RWPE2 (cell line): ENCODE data around the gene STK16.
A peak's percentile ranks its signal among the peaks of the same experiment; 100 is the strongest.

Experiments
- ATAC-seq: fragments of 200-7000 bp; cut with Tn5 transposase; 3 replicates; pipeline ENCODE4 v1.9.1; 2021; ENCODE audit warnings: low read depth
- DNase-seq: peaks from one replicate; pipeline ENCODE4 v3.0.0-alpha.2; 2020; ENCODE audit warnings: low spot score
- H3K27ac ChIP-seq: fragments of 450-650 bp; 2 replicates; pipeline ENCODE4 v1.5.1; 2017; ENCODE audit warnings: mild to moderate bottlenecking; ENCODE audit not compliant: poor library complexity, severe bottlenecking
- H3K27me3 ChIP-seq: fragments of 250-450 bp; sonication (Bioruptor Pico); 2 replicates; pipeline ENCODE4 v1.5.1; 2021; ENCODE audit warnings: mild to moderate bottlenecking, moderate library complexity; ENCODE audit not compliant: insufficient read depth, poor library complexity, severe bottlenecking
- H3K36me3 ChIP-seq: fragments of 250-450 bp; sonication (Bioruptor Pico); 2 replicates; pipeline ENCODE4 v1.5.1; 2020; ENCODE audit warnings: low read depth, mild to moderate bottlenecking, moderate library complexity
- H3K4me1 ChIP-seq: fragments of 250-450 bp; sonication (Bioruptor Pico); 2 replicates; pipeline ENCODE4 v1.5.1; 2021; ENCODE audit warnings: mild to moderate bottlenecking, moderate library complexity; ENCODE audit not compliant: insufficient read depth, poor library complexity, severe bottlenecking
- H3K4me3 ChIP-seq: fragments of 250-450 bp; sonication (Bioruptor Pico); 2 replicates; pipeline ENCODE4 v1.5.1; 2021; ENCODE audit warnings: mild to moderate bottlenecking, moderate library complexity; ENCODE audit not compliant: severe bottlenecking
- H3K9me3 ChIP-seq: fragments of 250-450 bp; sonication (Bioruptor Pico); 2 replicates; pipeline ENCODE4 v1.5.1; 2021; ENCODE audit warnings: mild to moderate bottlenecking, moderate library complexity; ENCODE audit not compliant: severe bottlenecking
- TF ChIP-seq, protein P1 (sequence below): fragments of 450-650 bp; IDR thresholded peaks from one replicate; pipeline ENCODE4 v1.5.1; 2017; ENCODE audit warnings: mild to moderate bottlenecking, moderate library complexity; ENCODE audit not compliant: poor library complexity, severe bottlenecking

Gene STK16

DNA sequence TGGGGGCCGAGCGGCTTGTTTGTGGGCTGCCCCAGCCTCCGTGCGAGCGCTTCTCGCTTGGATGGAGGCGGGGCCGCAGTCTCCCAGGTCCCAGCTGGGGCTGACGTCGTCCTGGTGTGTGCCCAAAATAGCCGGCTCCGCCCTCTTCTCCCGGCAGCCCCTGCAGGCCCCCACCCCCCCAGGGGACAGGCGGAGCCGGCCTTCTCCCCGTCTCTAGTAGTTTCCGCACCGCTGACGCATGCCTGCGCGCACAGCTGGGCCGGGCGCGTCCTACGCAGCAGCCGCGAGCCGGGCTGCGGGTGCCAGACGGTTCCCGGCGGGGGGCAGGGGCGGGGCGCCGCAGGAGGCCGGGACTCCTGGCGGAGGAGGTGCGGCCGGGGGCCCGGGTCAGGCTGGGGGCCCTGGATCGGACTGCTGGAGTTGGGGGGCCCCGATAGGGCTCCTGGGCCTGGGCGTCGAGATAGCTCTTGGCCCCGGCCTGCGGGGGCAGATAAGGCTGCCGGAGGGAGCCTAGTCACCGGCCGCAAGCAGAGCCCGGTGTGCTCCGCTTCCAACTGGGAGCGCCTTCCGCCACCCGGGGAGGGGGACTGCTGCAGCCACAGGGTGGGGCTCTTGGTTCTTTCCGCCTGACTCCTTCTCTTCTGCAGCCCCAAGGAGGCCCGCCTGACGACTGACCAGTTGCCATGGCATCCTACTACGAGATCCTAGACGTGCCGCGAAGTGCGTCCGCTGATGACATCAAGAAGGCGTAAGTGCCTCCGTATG, 34.1 kb downstream of the STK16 start, which contains the start of gene DNAJB2:
DNAJB2 (plus strand) TSS at position 216 of the 765 bp plus-strand sequence; CDS start at position 684, 468 bp downstream.
- no peaks in the 10 kb centered on the region for H3K9me3 ChIP-seq
- peaks cover 33% of the 10 kb centered on the region for H3K4me1 ChIP-seq
- peak; percentile 99 for DNase-seq
- TF ChIP-seq, protein P1, sequence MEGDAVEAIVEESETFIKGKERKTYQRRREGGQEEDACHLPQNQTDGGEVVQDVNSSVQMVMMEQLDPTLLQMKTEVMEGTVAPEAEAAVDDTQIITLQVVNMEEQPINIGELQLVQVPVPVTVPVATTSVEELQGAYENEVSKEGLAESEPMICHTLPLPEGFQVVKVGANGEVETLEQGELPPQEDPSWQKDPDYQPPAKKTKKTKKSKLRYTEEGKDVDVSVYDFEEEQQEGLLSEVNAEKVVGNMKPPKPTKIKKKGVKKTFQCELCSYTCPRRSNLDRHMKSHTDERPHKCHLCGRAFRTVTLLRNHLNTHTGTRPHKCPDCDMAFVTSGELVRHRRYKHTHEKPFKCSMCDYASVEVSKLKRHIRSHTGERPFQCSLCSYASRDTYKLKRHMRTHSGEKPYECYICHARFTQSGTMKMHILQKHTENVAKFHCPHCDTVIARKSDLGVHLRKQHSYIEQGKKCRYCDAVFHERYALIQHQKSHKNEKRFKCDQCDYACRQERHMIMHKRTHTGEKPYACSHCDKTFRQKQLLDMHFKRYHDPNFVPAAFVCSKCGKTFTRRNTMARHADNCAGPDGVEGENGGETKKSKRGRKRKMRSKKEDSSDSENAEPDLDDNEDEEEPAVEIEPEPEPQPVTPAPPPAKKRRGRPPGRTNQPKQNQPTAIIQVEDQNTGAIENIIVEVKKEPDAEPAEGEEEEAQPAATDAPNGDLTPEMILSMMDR = peak; percentile 27
- peaks cover 23% of the 10 kb centered on the region for H3K36me3 ChIP-seq
- peak within 1 kb of the TSS; percentile 100 for H3K27ac ChIP-seq
- peak; percentile 81 for ATAC-seq
- H3K27me3 ChIP-seq = no peaks in the 10 kb centered on the region
- H3K4me3 ChIP-seq = peak within 1 kb of the TSS; percentile 53

DNA sequence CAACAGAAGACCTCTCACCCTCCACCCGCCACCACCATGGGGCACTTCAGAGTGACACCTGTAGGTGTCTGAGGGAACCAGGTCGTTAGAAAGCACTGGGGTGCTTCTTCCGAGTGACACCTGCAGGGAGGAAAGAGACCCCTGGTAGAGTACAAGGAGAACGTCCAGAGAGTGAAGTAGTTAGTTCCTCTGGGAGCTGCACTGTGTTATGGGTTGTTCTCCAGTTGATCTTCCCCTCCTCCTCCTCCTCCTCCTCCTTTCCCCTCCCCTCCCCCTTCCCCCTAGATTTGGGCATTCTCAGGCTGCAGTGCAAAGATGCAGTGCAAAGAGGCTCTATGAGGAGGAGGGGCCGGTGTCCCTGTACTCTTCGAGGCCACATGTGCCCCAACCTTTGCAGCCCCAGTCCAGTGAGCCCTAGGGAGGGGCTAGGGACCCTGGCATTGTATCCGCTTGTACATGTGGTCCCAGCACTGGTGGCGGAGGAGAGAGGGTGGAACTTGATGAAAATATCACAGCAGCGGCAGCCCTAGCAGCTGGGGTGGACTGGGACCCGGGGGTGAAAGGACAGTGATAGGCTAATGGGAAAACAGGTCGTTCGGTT, 34.7 kb downstream of the STK16 start:
- DNase-seq (no peak), ATAC-seq (no peak)
- Histone ChIP-seq H3K4me1 (peaks cover 27% of the 10 kb centered on the region), H3K4me3 (peak overlapping the region; percentile 53), H3K9me3 (no peaks in the 10 kb centered on the region), H3K27me3 (no peaks in the 10 kb centered on the region), H3K27ac (peak overlapping the region; percentile 100), H3K36me3 (peaks cover 30% of the 10 kb centered on the region)
- TF ChIP-seq, protein P1 = no peak

DNA sequence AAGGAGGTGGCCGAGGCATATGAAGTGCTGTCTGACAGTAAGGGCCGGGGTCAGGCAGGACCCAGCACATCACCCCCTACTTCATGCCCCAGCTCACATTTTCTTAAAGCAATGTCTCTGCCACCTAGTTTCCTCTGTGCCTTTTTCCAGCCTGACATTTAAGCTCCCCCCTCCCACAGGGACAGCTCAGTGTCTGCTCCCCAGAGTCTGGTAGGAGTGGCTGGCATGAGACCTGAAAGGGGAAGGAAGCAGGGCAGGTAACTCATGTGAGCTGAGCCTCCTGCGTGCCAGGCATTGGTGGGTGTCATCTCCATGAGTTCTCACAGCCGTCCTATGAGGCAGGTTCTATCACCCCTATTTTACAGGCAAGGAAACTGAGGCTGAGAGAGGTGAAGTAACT, 35.4 kb downstream of the STK16 start:
- ATAC-seq (no peak), DNase-seq (no peak)
- H3K4me1 ChIP-seq = peaks cover 24% of the 10 kb centered on the region
- no peak overlapping the region for H3K4me3 ChIP-seq
- H3K27me3 ChIP-seq = no peaks in the 10 kb centered on the region
- H3K27ac ChIP-seq = peak overlapping the region; percentile 100
- H3K36me3 ChIP-seq = peaks cover 35% of the 10 kb centered on the region
- H3K9me3 ChIP-seq = no peaks in the 10 kb centered on the region
- TF ChIP-seq, protein P1 = no peak

DNA sequence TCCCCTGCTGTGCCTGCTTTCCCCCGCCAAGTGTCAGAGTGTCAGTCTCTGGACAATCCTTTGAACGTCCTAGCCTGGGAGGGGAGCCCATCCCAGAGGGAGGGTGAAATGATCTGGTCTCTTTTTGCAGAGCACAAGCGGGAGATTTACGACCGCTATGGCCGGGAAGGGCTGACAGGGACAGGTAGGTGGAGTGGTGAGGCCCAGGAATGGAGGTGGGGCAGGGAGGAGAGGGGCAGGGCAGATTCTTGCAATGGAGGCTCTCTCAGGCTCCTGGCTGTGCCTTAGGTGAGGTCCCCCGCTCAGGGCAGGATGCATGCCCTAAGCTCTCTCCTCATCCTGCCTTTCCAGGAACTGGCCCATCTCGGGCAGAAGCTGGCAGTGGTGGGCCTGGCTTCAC, 36.3 kb downstream of the STK16 start:
- TF ChIP-seq, protein P1 = no peak
- H3K36me3 ChIP-seq = peaks cover 35% of the 10 kb centered on the region

More for the DNA sequence above, 36.3 kb downstream of the STK16 start:
- no peak overlapping the region for H3K27ac ChIP-seq
- DNase-seq = no peak
- no peaks in the 10 kb centered on the region for H3K27me3 ChIP-seq
- H3K9me3 ChIP-seq = no peaks in the 10 kb centered on the region
- ATAC-seq = no peak
- peaks cover 30% of the 10 kb centered on the region for H3K4me1 ChIP-seq
- no peak overlapping the region for H3K4me3 ChIP-seq
